HL-60 (cell line): ENCODE measurements around the gene ANKRD23.
"Not testable (repeated sequence)": the region's sequence is repeated elsewhere in the genome, so short reads cannot be mapped to it uniquely, and the experiment has no call there.

Experiments used
- DNase-seq, 2 experiments: peaks; one replicate each; pipeline ENCODE4 v3.0.0-alpha.2; 2010 to 2020; ENCODE audit warnings: low read depth in 1 of 2, low spot score in 1 of 2
- H3K27ac ChIP-seq: fragments of 250-450 bp; sonication (Bioruptor Pico); replicated peaks from 2 replicates; pipeline ENCODE4 v1.5.1; 2020; ENCODE audit warnings: mild to moderate bottlenecking, moderate library complexity
- H3K27me3 ChIP-seq: fragments of 250-450 bp; sonication (Bioruptor Pico); 2 replicates; pipeline ENCODE4 v1.5.1; 2021; ENCODE audit warnings: mild to moderate bottlenecking, moderate library complexity; ENCODE audit not compliant: insufficient read depth, poor library complexity, severe bottlenecking
- H3K4me3 ChIP-seq: replicated peaks from 2 replicates; pipeline ENCODE4 v1.5.1; 2011; ENCODE audit warnings: mild to moderate bottlenecking, control low read depth, low read length; ENCODE audit not compliant: insufficient read depth
- GABPA ChIP-seq: IDR thresholded peaks from 2 replicates; pipeline ENCODE4 v1.6.1; 2012; ENCODE audit warnings: low read depth
- POLR2AphosphoS5 ChIP-seq: IDR thresholded peaks from 2 replicates; pipeline ENCODE4 v1.6.1; 2012; ENCODE audit warnings: low read depth
- SPI1 ChIP-seq: IDR thresholded peaks from 2 replicates; pipeline ENCODE4 v1.6.1; 2012; ENCODE audit warnings: low read depth, mild to moderate bottlenecking, borderline replicate concordance
- TF ChIP-seq, protein P1 (sequence below): IDR thresholded peaks from 2 replicates; pipeline ENCODE4 v1.6.1; 2012; ENCODE audit warnings: low read depth; ENCODE audit not compliant: insufficient replicate concordance
- TF ChIP-seq, protein P2 (sequence below): IDR thresholded peaks from one replicate; pipeline ENCODE4 v1.5.1; 2011; ENCODE audit warnings: low read length, control low read depth, inconsistent platforms; ENCODE audit not compliant: insufficient read depth

The ANKRD23 gene

DNA sequence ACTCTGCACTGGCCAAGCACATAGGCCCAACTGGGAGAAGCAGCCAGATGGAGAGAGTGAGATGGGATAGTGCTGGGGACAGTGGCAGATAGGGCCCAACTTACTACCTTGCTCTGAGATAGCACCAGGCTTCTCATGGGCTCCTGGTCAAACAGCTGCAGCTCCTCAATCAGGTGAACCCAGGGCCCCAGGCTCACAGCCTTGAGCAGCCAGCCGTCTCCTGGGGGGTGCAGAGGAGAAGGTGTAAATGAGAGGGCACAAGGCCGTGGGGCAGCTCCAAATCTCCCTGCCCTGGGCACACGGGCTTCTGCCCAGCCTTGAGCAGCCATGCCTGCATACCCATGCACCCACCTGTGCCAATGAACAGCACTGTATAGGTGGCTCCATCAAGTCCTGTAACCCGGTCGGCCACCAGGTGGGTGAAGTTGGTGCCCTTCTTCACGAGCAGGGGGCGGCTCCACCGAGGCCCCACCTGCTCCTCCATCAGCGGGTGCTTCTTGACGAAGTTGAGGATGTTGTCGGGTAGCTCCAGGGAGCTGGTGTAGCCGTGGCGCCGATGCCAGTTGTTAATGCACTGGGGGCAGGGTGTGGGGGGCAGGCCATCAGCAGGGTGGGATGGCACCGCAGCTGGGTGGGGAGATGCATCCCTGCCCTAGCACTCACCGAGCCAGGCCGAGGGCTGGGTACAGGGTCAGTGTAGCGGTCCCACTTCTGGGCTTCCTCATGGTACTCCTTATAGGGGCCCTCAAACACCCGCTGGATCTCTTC lies 19.9 kb upstream of the ANKRD23 start:
- TF ChIP-seq GABPA, result no peak
- TF ChIP-seq POLR2AphosphoS5, result no peak
- TF ChIP-seq, protein P1, sequence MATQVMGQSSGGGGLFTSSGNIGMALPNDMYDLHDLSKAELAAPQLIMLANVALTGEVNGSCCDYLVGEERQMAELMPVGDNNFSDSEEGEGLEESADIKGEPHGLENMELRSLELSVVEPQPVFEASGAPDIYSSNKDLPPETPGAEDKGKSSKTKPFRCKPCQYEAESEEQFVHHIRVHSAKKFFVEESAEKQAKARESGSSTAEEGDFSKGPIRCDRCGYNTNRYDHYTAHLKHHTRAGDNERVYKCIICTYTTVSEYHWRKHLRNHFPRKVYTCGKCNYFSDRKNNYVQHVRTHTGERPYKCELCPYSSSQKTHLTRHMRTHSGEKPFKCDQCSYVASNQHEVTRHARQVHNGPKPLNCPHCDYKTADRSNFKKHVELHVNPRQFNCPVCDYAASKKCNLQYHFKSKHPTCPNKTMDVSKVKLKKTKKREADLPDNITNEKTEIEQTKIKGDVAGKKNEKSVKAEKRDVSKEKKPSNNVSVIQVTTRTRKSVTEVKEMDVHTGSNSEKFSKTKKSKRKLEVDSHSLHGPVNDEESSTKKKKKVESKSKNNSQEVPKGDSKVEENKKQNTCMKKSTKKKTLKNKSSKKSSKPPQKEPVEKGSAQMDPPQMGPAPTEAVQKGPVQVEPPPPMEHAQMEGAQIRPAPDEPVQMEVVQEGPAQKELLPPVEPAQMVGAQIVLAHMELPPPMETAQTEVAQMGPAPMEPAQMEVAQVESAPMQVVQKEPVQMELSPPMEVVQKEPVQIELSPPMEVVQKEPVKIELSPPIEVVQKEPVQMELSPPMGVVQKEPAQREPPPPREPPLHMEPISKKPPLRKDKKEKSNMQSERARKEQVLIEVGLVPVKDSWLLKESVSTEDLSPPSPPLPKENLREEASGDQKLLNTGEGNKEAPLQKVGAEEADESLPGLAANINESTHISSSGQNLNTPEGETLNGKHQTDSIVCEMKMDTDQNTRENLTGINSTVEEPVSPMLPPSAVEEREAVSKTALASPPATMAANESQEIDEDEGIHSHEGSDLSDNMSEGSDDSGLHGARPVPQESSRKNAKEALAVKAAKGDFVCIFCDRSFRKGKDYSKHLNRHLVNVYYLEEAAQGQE, result no peak
- TF ChIP-seq, protein P2, sequence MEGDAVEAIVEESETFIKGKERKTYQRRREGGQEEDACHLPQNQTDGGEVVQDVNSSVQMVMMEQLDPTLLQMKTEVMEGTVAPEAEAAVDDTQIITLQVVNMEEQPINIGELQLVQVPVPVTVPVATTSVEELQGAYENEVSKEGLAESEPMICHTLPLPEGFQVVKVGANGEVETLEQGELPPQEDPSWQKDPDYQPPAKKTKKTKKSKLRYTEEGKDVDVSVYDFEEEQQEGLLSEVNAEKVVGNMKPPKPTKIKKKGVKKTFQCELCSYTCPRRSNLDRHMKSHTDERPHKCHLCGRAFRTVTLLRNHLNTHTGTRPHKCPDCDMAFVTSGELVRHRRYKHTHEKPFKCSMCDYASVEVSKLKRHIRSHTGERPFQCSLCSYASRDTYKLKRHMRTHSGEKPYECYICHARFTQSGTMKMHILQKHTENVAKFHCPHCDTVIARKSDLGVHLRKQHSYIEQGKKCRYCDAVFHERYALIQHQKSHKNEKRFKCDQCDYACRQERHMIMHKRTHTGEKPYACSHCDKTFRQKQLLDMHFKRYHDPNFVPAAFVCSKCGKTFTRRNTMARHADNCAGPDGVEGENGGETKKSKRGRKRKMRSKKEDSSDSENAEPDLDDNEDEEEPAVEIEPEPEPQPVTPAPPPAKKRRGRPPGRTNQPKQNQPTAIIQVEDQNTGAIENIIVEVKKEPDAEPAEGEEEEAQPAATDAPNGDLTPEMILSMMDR, result no peak
- no peak for TF ChIP-seq SPI1
- no peaks in the 10 kb centered on the region for H3K27me3 ChIP-seq
- no peak overlapping the region for H3K4me3 ChIP-seq
- H3K27ac ChIP-seq, result no peak overlapping the region
- no peak for DNase-seq

DNA sequence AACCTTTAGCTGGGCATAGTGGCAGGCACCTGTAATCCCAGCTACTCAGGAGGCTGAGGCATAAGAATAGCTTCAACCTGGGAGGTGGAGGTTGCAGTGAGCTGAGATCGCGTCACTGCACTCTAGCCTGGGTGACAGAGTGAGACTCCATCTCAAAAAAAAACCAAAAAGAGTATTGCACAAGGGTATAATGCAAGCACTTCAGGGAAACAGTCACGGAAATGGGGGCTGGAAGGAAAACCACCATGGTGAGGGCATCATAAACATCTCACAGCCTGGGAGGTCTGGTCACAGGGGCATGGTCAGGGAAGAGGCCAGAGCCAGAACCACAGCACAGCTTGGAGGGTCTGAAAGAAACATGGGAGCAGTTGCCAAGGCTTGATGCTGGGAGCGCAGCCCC lies 19.2 kb upstream of the ANKRD23 start:
- H3K27ac ChIP-seq, H3K27me3 ChIP-seq, H3K4me3 ChIP-seq, DNase-seq: not testable (repeated sequence)

DNA sequence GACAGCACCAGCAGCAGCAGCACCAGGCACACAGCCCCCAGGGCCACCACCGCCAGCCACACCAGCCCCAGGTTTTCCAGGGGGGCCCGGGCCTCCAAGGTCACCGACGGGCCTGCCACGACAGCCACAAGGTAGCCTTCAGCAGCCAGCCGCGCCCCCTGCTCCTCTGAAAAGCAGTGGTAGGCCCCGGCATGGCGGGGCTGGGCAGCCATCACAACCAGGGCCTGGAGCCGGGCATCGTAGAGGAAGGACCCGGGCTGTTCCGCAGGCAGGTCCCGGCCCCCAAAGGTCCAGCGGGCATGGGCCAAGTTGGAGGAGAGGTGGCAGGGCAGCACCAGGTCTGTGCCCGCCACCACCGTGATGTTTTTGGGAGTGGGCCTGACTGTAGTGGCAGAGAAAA lies 17.3 kb upstream of the ANKRD23 start:
- no peak for DNase-seq
- Histone ChIP-seq H3K4me3 (no peak overlapping the region), H3K27ac (no peak overlapping the region), H3K27me3 (no peaks in the 10 kb centered on the region)
- TF ChIP-seq, protein P2, result no peak
- TF ChIP-seq GABPA, result no peak
- TF ChIP-seq, protein P1, result no peak
- TF ChIP-seq SPI1, result no peak
- no peak for TF ChIP-seq POLR2AphosphoS5

DNA sequence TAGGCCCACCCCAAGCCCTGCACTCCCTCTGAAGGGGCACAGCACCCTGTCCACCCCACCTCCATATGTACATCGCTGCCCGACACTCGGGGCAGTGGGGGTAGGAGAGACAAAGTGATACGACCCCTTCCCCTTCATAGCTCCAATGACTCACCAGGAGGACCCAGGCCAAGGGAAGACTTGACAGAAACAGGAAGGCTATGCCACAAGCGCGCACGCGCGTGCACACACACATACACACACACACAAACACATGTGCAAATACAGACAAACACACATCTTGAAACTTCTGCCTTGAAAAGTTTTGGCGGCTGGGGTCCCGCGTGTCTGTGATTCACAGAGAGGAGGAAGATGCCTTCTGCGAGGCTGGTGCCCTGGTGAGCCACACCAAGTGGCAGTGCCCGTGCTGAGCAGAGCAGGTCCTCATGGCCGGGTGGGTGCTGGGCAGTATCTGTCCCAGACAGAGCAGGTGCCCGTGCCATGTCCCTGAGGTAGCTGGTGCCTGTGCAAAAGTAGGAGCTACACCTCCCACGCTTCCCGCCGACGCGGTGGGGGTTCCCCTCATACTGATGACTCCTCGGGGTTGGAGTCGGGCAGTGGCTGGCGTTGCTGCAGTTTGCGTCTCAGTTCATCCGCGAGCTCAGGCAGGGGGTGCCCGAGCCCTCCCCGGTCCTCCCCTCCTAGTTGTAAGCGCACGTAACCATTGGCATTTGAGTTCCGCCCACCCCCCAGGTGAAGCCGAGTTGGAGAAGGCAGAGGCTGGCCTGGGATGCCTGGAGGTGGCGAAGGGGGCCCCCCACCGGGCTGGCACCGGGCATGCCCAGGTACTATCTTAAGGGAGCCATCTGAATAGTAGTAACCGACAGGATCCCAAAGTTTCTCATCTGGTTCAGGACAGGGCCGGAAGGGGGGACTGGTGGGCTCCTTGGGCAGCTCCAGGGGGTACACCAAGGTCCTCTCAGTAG lies 16.5 kb upstream of the ANKRD23 start:
- Histone ChIP-seq H3K4me3 (no peak overlapping the region), H3K27me3 (no peaks in the 10 kb centered on the region), H3K27ac (no peak overlapping the region)
- TF ChIP-seq SPI1, result no peak
- no peak for DNase-seq
